GM19240 (cell line): ENCODE data around the gene IRF2.
A peak's percentile ranks its signal among the peaks of the same experiment; 100 is the strongest.

ENCODE experiments used
- DNase-seq: peaks from one replicate; pipeline ENCODE4 v3.0.0; 2011; ENCODE audit warnings: low spot score; ENCODE audit not compliant: insufficient read length

IRF2 gene

GRCh38 chr4:184432127-184432922 lies 42.0 kb downstream of the IRF2 start:
- no peak for DNase-seq

GRCh38 chr4:184430163-184430562 lies 44.2 kb downstream of the IRF2 start:
- DNase-seq: no peak

DNA sequence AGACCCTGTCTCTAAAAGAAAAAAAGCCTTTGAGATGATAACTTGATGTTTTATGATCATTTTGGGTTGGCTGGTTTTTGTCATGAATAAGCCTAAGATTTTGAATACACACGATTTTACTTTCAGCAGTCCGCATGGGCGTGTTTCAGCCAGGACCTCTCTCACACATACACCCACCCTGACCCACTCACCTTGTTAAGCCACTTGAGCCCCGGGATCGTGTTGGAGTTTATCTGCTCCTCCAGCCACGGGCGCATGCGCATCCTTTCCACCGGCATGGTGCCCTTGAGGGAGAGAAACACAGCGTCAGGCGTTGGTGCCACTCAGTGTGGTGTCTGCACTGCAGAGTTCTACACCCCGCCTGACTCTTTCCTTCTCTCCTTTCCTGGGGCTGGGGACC lies 45.6 kb downstream of the IRF2 start:
- DNase-seq: no peak

DNA sequence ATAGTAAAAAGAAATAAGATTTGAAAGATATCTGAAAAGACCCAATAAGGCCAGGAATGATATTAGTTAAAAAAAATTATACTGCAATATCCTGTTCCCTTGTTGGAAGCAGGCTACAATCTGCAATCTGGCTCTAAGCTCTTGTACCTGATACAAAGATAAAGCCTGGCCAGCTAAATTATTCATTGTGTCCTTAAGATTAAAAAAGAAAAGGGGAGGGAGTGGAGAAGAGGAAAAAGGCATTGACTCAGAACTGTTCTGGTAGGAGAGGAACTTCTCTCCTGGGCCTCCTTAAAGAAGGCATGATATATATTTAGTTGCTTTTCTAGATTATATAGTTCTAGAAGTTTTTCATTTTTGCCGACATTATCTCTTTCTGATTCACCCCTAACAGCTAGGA lies 46.7 kb downstream of the IRF2 start:
- no peak for DNase-seq

DNA sequence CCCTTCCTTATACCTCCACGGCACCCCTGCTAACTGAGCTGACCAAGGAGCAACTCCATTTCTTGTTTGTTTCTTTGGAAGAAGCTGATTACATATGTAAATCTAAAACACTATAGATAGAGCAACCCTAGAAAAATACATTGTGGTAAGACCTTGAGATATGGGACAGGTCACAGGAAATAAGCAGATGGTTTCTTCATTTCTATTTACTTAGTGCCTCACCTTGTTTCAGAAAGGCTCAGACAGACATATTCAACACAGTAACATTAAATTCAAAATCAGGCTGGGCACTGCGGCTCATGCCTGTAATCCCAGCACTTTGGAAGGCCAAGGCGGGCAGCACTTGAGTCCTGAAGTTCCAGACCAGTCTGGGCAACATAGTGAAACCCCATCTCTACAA lies 47.3 kb downstream of the IRF2 start:
- DNase-seq: no peak

DNA sequence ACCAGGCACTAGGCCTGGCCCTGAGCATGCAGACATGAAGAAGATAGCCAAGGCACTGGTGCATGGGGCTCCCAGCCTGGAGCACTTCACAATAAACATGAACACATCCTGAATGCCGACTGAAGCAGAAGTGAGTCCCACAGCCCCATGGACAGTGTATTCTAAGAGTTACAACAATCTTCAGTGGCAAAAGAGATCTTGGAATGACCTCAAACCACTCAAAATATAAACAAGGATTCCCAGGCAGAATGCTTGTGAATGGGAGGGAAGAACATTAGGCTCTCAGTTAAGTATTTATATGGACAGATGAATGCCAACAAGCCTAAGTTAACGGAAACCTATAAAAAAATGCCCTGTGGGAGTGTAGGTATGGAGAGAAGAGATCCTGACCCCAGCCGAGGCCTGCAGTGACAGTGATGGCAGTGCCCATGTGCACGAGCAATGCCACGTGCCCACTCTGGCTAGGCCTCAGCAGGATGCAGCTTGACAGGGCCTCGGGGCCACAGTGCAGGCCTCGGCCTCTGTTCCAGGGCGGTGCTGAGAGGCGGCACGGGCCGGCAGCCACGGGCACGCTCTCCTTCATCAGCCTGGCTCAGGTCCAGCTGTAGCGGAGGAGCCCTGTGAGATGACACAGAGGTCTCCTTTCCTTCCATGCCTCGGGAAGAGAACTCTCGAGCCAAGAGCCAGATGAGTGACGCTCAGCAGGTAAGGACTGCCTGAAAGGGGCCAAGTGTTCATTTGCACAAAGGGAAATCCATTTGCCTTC lies 49.2 kb downstream of the IRF2 start:
- no peak for DNase-seq

DNA sequence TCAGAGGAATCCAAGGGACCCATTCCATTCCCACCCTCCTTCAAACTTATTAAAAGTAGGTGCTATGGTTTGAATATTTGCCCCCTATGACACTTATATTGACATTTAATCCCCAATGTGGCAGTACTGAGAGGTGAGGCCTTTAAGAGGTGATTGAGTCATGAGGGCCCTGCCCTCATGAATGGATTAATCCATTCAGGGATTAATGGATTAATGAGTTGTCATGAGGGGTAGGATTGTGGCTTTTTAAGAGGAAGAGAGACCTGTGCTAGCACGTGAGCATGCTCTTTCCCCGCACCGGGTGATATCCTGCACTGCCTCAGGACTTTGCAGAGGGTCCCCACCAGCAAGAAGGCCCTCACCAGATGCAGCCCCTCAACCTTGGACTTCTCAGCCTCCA lies 50.1 kb downstream of the IRF2 start:
- no peak for DNase-seq

DNA sequence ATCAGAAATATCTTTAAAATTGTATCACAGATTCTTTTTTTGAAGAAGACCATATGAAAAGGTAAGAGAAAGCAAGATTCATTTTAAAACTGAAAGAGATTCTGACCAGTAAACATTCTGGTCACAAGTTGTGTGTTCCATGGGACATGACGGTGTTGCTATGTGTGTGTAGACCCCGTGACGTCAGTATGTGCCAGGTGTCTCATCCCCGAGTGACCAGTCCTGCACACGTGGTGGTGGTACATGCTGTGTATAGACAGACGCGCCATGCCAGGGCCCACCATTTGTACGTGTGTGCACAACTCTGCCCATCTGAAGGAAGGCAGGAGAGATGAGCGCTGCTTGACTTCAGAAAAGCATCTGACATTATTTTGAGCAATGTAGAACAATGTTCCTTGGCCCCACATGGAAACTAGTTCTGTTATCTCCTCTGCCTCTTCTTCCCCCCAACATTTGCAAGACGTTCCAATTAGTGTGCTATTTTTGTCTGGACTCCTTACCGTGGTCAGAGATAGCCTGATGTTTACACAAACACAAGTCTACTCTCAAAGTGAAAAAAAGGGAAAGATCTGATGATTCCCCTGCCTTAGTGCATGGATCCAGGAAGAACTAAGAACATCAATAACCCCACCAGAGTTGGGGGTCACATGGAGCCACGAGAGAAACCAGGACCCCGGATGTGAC lies 51.2 kb downstream of the IRF2 start:
- no peak for DNase-seq

DNA sequence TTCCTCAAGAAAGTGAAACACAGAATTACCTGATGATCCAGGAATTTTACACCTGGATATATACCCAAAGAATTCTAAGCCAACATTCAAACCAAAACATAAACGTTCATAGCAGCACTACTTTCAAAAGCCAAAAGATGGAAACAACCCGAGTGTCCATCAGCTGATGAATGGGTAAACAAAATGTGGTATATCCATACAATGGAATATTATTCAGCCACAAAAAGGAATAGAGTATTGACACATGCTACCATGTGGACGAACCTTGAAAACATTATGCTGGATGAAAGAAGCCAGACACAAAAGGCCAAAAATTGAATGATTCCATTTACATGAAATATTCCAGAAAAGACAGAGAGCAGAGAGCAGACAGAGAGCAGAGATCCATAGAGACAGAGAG lies 52.0 kb downstream of the IRF2 start:
- no peak for DNase-seq

DNA sequence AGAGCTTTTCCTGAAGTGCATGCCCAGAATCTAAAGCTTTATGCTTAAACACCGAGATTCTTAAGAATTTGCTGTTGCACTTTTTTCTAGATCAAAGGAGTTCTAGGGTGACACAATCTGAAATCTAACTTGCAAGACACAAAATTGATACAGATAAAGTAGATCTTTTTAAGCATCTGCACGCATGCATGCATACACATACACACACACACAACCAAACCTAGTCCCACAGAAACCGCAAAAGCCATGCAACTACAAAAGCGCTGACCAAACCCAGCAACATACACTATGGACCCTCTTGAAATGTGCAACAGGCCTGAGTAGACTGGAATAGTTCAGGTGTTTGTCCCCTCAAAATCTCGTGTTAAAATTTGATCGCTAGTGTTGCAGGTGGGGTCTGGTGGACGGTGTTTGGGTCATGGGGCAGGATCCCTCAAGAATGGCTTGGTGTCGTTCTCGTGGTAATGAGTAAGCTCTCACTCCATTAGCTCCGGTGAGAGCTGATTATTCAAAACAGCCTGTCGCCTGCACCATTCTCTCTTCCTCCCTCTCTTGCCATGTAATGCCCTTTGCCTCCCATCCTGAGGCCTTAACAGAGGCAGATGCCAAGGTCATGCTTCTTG lies 52.7 kb downstream of the IRF2 start:
- DNase-seq: no peak

DNA sequence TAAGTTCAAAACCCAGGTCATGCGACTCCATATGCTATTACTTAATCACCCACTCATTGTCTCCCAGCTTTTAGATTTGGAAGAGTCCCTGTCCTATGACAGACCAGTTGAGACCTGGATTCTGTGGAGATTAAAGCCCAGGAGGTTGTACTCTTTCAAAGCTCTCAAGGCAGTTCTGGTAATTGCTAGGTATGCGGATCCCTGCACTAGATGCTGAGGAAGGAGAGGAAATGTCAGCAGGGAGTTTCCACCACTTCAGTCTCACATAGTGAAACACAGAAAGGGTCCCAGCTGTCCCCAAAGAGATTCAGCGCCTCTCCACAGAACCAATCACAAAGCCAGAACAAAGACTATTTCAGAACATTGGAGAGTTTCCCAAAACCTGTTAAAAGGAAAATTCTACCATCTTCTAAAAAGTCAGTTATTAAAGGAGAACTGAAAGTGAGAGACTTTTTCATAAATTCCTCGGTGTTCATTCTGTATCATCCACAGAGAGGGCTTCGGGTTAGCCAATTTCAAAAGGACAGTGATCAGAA lies 53.4 kb downstream of the IRF2 start:
- no peak for DNase-seq

DNA sequence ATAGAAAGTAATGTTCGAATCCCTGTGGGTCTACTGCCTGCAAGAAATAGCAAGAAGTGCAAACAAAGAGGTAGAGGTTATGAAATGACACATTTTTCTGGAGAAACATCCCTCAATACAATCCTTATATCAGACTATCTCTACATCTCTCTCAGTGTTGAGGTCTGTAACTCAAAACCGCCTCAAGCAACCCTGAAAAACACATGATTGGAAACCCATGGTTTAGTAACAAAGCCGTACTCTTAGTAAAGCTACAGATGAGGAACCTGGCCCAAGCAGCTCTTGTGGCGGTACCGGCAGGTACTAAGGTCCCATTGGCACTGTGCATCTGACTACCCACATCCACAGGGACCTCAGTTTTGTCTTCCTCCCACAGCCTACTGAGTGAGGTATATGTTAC lies 53.9 kb downstream of the IRF2 start:
- no peak for DNase-seq

- DNase-seq: no peak
Measured at GRCh38 chr4:184419976-184420375, 54.4 kb downstream of the IRF2 start.

DNA sequence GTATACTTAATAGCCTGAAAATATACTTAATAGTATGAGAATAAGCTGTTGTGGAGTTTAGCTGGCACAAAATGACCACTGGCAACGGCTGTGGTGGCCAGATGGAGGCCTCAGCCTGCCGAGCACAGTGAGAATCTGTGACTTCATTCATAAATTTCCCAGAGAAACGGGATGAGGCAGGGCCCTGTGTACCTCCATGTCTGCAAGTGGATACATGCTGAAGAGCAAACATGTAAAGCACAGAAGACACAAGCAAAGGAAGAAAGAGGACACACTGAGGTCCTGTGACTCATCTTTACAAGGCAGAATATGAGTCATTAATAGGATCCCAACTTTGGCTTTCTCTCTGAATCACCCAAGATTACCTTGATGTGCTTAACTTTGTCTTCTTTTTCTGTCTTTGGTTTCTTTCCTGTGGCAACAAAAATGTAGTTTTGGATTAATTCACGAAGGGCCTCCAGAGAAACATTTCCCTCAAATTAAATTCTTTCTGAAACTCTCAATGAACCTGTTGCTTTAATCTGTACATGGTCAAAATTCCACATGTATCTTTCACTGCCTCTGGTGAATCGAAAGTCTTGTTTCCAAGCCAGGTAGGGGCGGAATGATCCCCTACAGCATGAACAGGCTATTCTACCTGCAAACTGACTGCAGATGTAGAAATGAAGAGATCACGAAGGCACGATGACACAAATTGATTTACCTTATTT lies 56.4 kb downstream of the IRF2 start:
- DNase-seq: peak; percentile 38

GRCh38 chr4:184416913-184417734 lies 57.2 kb downstream of the IRF2 start:
- DNase-seq: peak; percentile 69

- no peak for DNase-seq
Measured at GRCh38 chr4:184415071-184415470, 59.3 kb downstream of the IRF2 start.

DNA sequence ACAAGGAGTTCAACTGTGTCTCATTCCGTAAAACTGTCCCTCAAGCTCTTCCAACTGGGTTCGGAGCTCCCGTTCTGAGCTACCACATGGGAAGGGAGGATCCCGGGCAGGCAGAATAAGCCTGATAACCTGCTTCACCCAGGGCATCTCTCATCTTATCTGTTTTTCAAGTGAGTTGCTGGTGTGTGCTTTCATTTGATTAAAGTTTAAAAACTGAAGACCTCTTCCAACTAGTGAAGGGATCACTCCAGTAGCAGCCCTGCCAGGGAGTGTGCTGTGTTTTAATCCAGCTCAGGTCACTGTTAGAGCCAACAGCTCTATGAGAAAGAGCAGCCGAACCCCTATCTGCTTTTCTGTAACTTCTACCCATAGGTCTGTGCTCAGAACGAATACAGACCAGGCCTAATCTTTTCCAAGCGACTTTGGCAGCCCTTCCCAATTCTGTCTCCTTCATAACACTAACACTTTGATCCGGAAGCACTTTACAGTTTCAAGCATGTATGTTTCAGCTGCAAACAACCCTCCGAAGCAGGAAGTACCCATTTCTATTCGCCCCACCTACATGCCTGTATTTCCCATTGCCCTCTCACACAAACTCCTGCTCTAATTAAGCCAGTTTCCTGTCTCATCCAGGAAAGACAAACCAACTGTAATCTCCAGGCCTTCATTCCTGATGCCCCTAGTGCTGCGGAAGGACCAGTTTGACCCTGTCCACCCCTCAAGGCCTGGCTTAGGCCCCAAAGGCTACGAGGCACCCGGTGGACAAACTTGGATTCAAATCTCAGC lies 60.9 kb downstream of the IRF2 start:
- no peak for DNase-seq

DNA sequence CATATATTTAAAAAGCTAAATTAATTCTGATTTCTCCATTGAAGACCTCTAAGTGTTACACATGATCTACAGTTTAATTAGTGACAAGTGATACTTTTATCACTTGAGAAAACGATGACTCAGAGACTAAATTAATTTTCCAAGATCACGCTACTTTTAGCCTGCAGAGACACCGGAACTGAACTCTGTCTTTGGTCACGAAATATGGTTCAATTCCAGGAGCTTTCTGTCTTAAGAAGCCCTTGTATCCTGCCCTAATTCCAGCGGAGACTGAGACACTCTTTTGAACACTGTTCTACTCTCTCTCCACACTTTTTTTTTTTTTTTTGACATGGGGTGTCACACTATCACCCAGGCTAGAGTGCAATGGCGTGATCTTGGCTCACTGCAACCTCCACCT lies 63.6 kb downstream of the IRF2 start:
- DNase-seq: no peak
